ENCODE data around the gene TRIP13. TPM values are rescaled to one million over a fixed set of nuclear protein-coding genes. Genes with fewer than 3 reads are reported as not detected.

The TRIP13 gene
- total and polyA plus RNA-seq, 9 of the 15 experiments (the other 6 are each of a cell fraction or from before 2014, with no cell fraction given), result 24.1 to 116 (median 53.2) TPM

- TF ChIP-seq KDM5B (IDR thresholded peaks at IDR 0.05; ENCODE audit: insufficient replicate concordance, low read depth, low read length), result peak; percentile 53
These were observed 1.4 kb upstream of the TRIP13 start (continued) for GRCh38 chr5:891117-891836.

- 0% methylated on average over 22 of the region's 25 CpGs for WGBS (ENCODE audit: insufficient coverage, low coverage, missing lambda C conversion rate)
- peak in 2 of 4 experiments; percentile 35 to 49 for DNase-seq (ENCODE audit: extremely low read depth in 1 of 4, low spot score in 3 of 4)
- no peak for FAIRE-seq
- POLR2A ChIA-PET, result interaction anchor here (0.6 to 1.4 kb wide), 5 partner anchors 9 to 1129 kb away, joined by 3 to 4 read pairs (median 3); no protein-coding TSS in a partner anchor
- H3K4me2 ChIP-seq (ENCODE audit: insufficient read depth, low read length), result peak overlapping the region; percentile 99
- peaks cover 14% of the 10 kb centered on the region; the same call in 1 of the 2 replicates for H4K20me1 ChIP-seq (replicated peaks; ENCODE audit: control insufficient read depth, insufficient read depth, low read length)
- in situ Hi-C loops (cut with MboI), result no loop called here
- peak overlapping the region; percentile 87 for H2AFZ ChIP-seq (ENCODE audit: low read depth, low read length)
- peaks cover 20 to 37% of the 10 kb centered on the region in 2 experiments; a peak in 4 of 5 replicates for H3K4me1 ChIP-seq (replicated peaks in 1 of 2; ENCODE audit: control insufficient read depth in 2 of 2, insufficient read depth in 2 of 2, low read length in 2 of 2)
- H3K4me3 ChIP-seq, result peak overlapping the region; percentile 71
- no peaks in the 10 kb centered on the region for H3K9me1 ChIP-seq (ENCODE audit: control insufficient read depth, insufficient read depth, low read length)
- intact Hi-C loops (cut with micrococcal nuclease), result loop anchor here (5.0 kb wide), 1 partner anchor 280 kb away; the partner anchor contains the start of gene CEP72
- BruUV-seq (replicated peaks), result no TSS peak
- peaks cover 82% of the 10 kb centered on the region for H3K36me3 ChIP-seq (ENCODE audit: control insufficient read depth, insufficient read depth, low read length)
- H3K27me3 ChIP-seq (ENCODE audit: control insufficient read depth in 2 of 2, insufficient read depth in 2 of 2, low read length in 2 of 2), result no peaks in the 10 kb centered on the region
- CTCF ChIA-PET (ENCODE audit: low intra/inter-chr PET ratio), result no interaction called here
- no peaks in the 10 kb centered on the region for H3K9me3 ChIP-seq (replicated peaks; ENCODE audit: control insufficient read depth, insufficient read depth, low read depth, low read length)
- H3K79me2 ChIP-seq (ENCODE audit: control insufficient read depth, insufficient read depth, low read length), result peaks cover 93% of the 10 kb centered on the region
- ATAC-seq, result peak; percentile 6
- peak overlapping the region; percentile 83 for H3K27ac ChIP-seq (ENCODE audit: extremely low read depth, low read depth, low read length)
- H3K9ac ChIP-seq (ENCODE audit: insufficient read depth in 1 of 2, low read depth in 2 of 2, low read length in 2 of 2), result peak overlapping the region; percentile 92 to 100
- TF ChIP-seq ESRRB (CRISPR knock-in tag; IDR thresholded peaks at IDR 0.05; ENCODE audit: borderline replicate concordance) (no peak), ZNF778 (CRISPR knock-in tag; IDR thresholded peaks at IDR 0.05) (no peak), HNRNPUL1 (IDR thresholded peaks at IDR 0.05; ENCODE audit: low read length) (no peak), IFI16 (CRISPR knock-in tag; IDR thresholded peaks at IDR 0.05) (no peak), MYNN (IDR thresholded peaks at IDR 0.05) (no peak), MYNN (CRISPR knock-in tag; IDR thresholded peaks at IDR 0.05) (no peak), ZNF324 (CRISPR knock-in tag; IDR thresholded peaks at IDR 0.05) (no peak), SIN3A (IDR thresholded peaks at IDR 0.05; ENCODE audit: borderline replicate concordance in 2 of 2, control insufficient read depth in 1 of 2, low read depth in 2 of 2, low read length in 2 of 2) (peak in 1 of 2 experiments; percentile 37; a peak in 1 of 4 replicates), STAT6 (CRISPR knock-in tag; IDR thresholded peaks at IDR 0.05) (no peak), BMI1 (IDR thresholded peaks at IDR 0.05; ENCODE audit: low read length) (no peak), ZBTB8A (IDR thresholded peaks at IDR 0.05; ENCODE audit: partially characterized antibody) (no peak), ETV5 (CRISPR knock-in tag; IDR thresholded peaks at IDR 0.05; ENCODE audit: low read depth) (peak; percentile 11; the same call in 1 of the 2 replicates), RNF2 (IDR thresholded peaks at IDR 0.05) (no peak), ZNF133 (CRISPR knock-in tag; IDR thresholded peaks at IDR 0.05) (no peak), ETV6 (IDR thresholded peaks at IDR 0.05; ENCODE audit: borderline replicate concordance in 1 of 2, low read depth in 2 of 2, low read length in 1 of 2) (no peak), ETV6 (CRISPR knock-in tag; IDR thresholded peaks at IDR 0.05; ENCODE audit: borderline replicate concordance) (0 out of 2 replicates have a peak, but pooled peaks have one; percentile 19)
These were observed 769 bp upstream of the TRIP13 start for GRCh38 chr5:891837-892393.

Data from K562 (cell line).